HCT116 (cell line): ENCODE measurements around the gene TMEM51. TPM values are rescaled to one million over a fixed set of nuclear protein-coding genes. Genes with fewer than 3 reads are reported as not detected.

Experiments
- ATAC-seq: fragments of 200-7000 bp; cut with Tn5 transposase; 2 replicates; pipeline ENCODE4 v1.9.1; 2020; ENCODE audit warnings: mild to moderate bottlenecking, moderate library complexity
- BruUV-seq: library from RNA; stranded (reverse); fragments of 400-500 nt; replicated peaks from 2 replicates; lab custom pipeline; 2021; lab: Mats Ljungman, UMichigan
- CTCF ChIA-PET: fragments of 300-600 bp; sonication (Branson Sonifier 250); formaldehyde crosslinking; loops from one replicate; lab custom pipeline; 2021; ENCODE audit warnings: antibody characterized with exemption; lab: Charles Lee
- POLR2A ChIA-PET: fragments of 300-600, 350-600 bp; sonication (Branson Sonifier 250); formaldehyde crosslinking; loops from one replicate; lab custom pipeline; 2021; ENCODE audit warnings: antibody characterized with exemption; lab: Charles Lee
- RAD21 ChIA-PET, 2 experiments: fragments of 300-600 bp; sonication (Branson Sonifier 250); formaldehyde crosslinking; loops; one replicate each; lab custom pipeline; 2023; ENCODE audit warnings: low total read pairs in 2 of 2; ENCODE audit not compliant: uncharacterized antibody in 2 of 2, unreplicated experiment in 2 of 2, low non-redundant PET in 1 of 2; lab: Charles Lee
- DNase-seq: peaks from one replicate; pipeline ENCODE4 v3.0.0-alpha.2; 2010; ENCODE audit warnings: low read depth, low spot score
- H2AFZ ChIP-seq: fragments of 200-600 bp; shearing (Covaris generic), sonication (generic); 2 replicates; pipeline ENCODE4 v1.6.1; 2017; ENCODE audit warnings: low read depth, mixed run types, mixed read lengths, antibody characterized with exemption, low read length; ENCODE audit not compliant: poor library complexity, severe bottlenecking
- H3K27ac ChIP-seq: 2 replicates; pipeline ENCODE4 v1.5.1; 2012; ENCODE audit warnings: low read depth, low read length
- H3K27me3 ChIP-seq: fragments of 200-600 bp; sonication (generic); 2 replicates; pipeline ENCODE4 v1.6.1; 2016; ENCODE audit warnings: mixed run types, low read length, mixed read lengths; ENCODE audit not compliant: insufficient read depth
- H3K36me3 ChIP-seq, 2 experiments: fragments of 200-500 bp in 1 of 2; fragments of 200-600 bp in 1 of 2; sonication (Bioruptor generic) in 1 of 2; sonication (generic) in 1 of 2; 2 replicates each; pipeline versions ENCODE4 v1.5.1 to v1.6.1; 2014 to 2016; ENCODE audit warnings: low read length in 2 of 2, inconsistent platforms in 1 of 2, mixed read lengths in 1 of 2, mixed run types in 1 of 2; ENCODE audit not compliant: insufficient read depth in 2 of 2, control insufficient read depth in 1 of 2
- H3K4me1 ChIP-seq, 2 experiments: fragments of 200-600 bp in 1 of 2; sonication (generic) in 1 of 2; 2 replicates each; pipeline versions ENCODE4 v1.5.1 to v1.6.1; 2012 to 2017; ENCODE audit warnings: low read length in 2 of 2, inconsistent platforms in 1 of 2, mild to moderate bottlenecking in 1 of 2, mixed read lengths in 1 of 2, mixed run types in 1 of 2, moderate library complexity in 1 of 2; ENCODE audit not compliant: insufficient read depth in 2 of 2, control insufficient read depth in 1 of 2
- H3K4me2 ChIP-seq: fragments of 200-600 bp; sonication (generic); 2 replicates; pipeline ENCODE4 v1.6.1; 2017; ENCODE audit warnings: mixed run types, low read length, mixed read lengths
- H3K4me3 ChIP-seq, 2 experiments: fragments of 200-600 bp in 1 of 2; sonication (generic) in 1 of 2; replicated peaks in 1 of 2; 2 replicates each; pipeline ENCODE4 v1.5.1; 2011 to 2016; ENCODE audit warnings: low read length in 2 of 2, control low read depth in 1 of 2, low read depth in 1 of 2, mild to moderate bottlenecking in 1 of 2, mixed read lengths in 1 of 2, mixed run types in 1 of 2
- H3K79me2 ChIP-seq: fragments of 200-600 bp; sonication (generic); 2 replicates; pipeline ENCODE4 v1.6.1; 2017; ENCODE audit warnings: mild to moderate bottlenecking, mixed run types, low read length, moderate library complexity, mixed read lengths; ENCODE audit not compliant: insufficient read depth
- H3K9ac ChIP-seq: fragments of 200-600 bp; sonication (generic); 2 replicates; pipeline ENCODE4 v1.6.1; 2016; ENCODE audit warnings: low read length, mixed read lengths
- H3K9me2 ChIP-seq: fragments of 200-600 bp; sonication (generic), shearing (Covaris generic); 2 replicates; pipeline ENCODE4 v1.6.1; 2017; ENCODE audit warnings: mixed run types, mild to moderate bottlenecking, moderate library complexity; ENCODE audit not compliant: insufficient read depth
- H3K9me3 ChIP-seq, 2 experiments: fragments of 200-500 bp in 1 of 2; fragments of 200-600 bp in 1 of 2; sonication (Bioruptor generic) in 1 of 2; sonication (generic) in 1 of 2; 2 replicates each; pipeline ENCODE4 v1.6.1; 2014 to 2017; ENCODE audit warnings: low read length in 2 of 2, mixed read lengths in 2 of 2, inconsistent platforms in 1 of 2, low read depth in 1 of 2, mild to moderate bottlenecking in 1 of 2, mixed run types in 1 of 2, moderate library complexity in 1 of 2; ENCODE audit not compliant: control insufficient read depth in 1 of 2, insufficient read depth in 1 of 2
- H4K20me1 ChIP-seq: fragments of 200-600 bp; sonication (generic), shearing (Covaris generic); 2 replicates; pipeline ENCODE4 v1.6.1; 2017; ENCODE audit warnings: mixed run types, mild to moderate bottlenecking, moderate library complexity; ENCODE audit not compliant: insufficient read depth
- CBX3 ChIP-seq: IDR thresholded peaks from 2 replicates; pipeline ENCODE4 v1.6.1; 2012; ENCODE audit warnings: low read depth
- CEBPB ChIP-seq: IDR thresholded peaks from 2 replicates; pipeline ENCODE4 v1.6.1; 2012; ENCODE audit warnings: low read depth
- EGR1 ChIP-seq: IDR thresholded peaks from 2 replicates; pipeline ENCODE4 v1.6.1; 2012; ENCODE audit warnings: low read depth
- ELF1 ChIP-seq: IDR thresholded peaks from 2 replicates; pipeline ENCODE4 v1.6.1; 2012; ENCODE audit warnings: low read depth, borderline replicate concordance
- EZH2 ChIP-seq: fragments of 200-600 bp; sonication (generic); IDR thresholded peaks from 2 replicates; pipeline ENCODE4 v1.6.1; 2017; ENCODE audit warnings: antibody characterized with exemption, mixed run types
- EZH2phosphoT487 ChIP-seq: fragments of 200-600 bp; IDR thresholded peaks from 2 replicates; pipeline ENCODE4 v1.6.1; 2018; ENCODE audit warnings: antibody characterized with exemption, borderline replicate concordance
- FOSL1 ChIP-seq: IDR thresholded peaks from 2 replicates; pipeline ENCODE4 v1.6.1; 2012; ENCODE audit warnings: low read depth
- JUND ChIP-seq: IDR thresholded peaks from 2 replicates; pipeline ENCODE4 v1.6.1; 2012
- POLR2A ChIP-seq: IDR thresholded peaks from 2 replicates; pipeline ENCODE4 v1.7.0; 2011; ENCODE audit warnings: borderline replicate concordance; ENCODE audit not compliant: insufficient read depth, insufficient read length; ENCODE audit errors: extremely low read depth
- RAD21 ChIP-seq: IDR thresholded peaks from 2 replicates; pipeline ENCODE4 v1.6.1; 2012; ENCODE audit warnings: low read depth, mild to moderate bottlenecking
- REST ChIP-seq: IDR thresholded peaks from 2 replicates; pipeline ENCODE4 v1.6.1; 2012; ENCODE audit warnings: low read depth
- SIN3A ChIP-seq: IDR thresholded peaks from 2 replicates; pipeline ENCODE4 v1.6.1; 2012; ENCODE audit warnings: low read depth
- SP1 ChIP-seq: IDR thresholded peaks from 2 replicates; pipeline ENCODE4 v1.6.1; 2012; ENCODE audit warnings: low read depth
- TCF7L2 ChIP-seq: IDR thresholded peaks from 2 replicates; pipeline ENCODE4 v1.7.0; 2011; ENCODE audit warnings: borderline replicate concordance, inconsistent platforms; ENCODE audit not compliant: insufficient read depth, insufficient read length; ENCODE audit errors: extremely low read depth
- YY1 ChIP-seq: IDR thresholded peaks from 2 replicates; pipeline ENCODE4 v1.6.1; 2011; ENCODE audit warnings: low read length, low read depth, moderate library complexity, mild to moderate bottlenecking; ENCODE audit not compliant: insufficient replicate concordance; ENCODE audit errors: extremely low read depth
- ZBTB33 ChIP-seq: IDR thresholded peaks from 2 replicates; pipeline ENCODE4 v1.6.1; 2011; ENCODE audit warnings: mild to moderate bottlenecking, low read length, moderate library complexity; ENCODE audit not compliant: insufficient replicate concordance; ENCODE audit errors: extremely low read depth
- ZFX ChIP-seq: fragments of 450-650 bp; IDR thresholded peaks from 2 replicates; pipeline ENCODE4 v1.6.1; 2017
- ZNF274 ChIP-seq: fragments of 200-500 bp; sonication (Bioruptor generic); IDR thresholded peaks from 2 replicates; pipeline ENCODE4 v1.6.1; 2014; ENCODE audit warnings: mild to moderate bottlenecking, low read depth, low read length, inconsistent platforms
- intact Hi-C: fragments of 100-400 bp; cut with micrococcal nuclease; formaldehyde crosslinking; loops from 2 replicates; pipeline ENCODE4 v1.10.0; 2022
- total RNA-seq: library from RNA; stranded (reverse); gene quantifications from one replicate; pipeline ENCODE4 v1.2.1, GENCODE V29; 2021; ENCODE audit not compliant: unreplicated experiment

Gene TMEM51
- total RNA-seq, 1 experiment from 2014 or later, result 16.6 TPM

GRCh38 chr1:15198684-15199083 is 45.1 kb downstream of the TMEM51 start (continued):
- TF ChIP-seq ZBTB33, result no peak
- no peak for TF ChIP-seq RAD21
- TF ChIP-seq SIN3A, result no peak
- no peak for TF ChIP-seq FOSL1
- no peak for TF ChIP-seq CBX3
- no peak for TF ChIP-seq YY1
- TF ChIP-seq, all 23 proteins: peak for 0

- Histone ChIP-seq H3K36me3 (no peaks in the 10 kb centered on the region), H3K79me2 (peaks cover 70% of the 10 kb centered on the region)
- RAD21 ChIA-PET, result interaction anchor here in 1 of 2 experiments (1.0 kb wide), 1 partner anchor 61 kb away, joined by 3 read pairs; no protein-coding TSS in a partner anchor
- TF ChIP-seq JUND, result no peak
- TF ChIP-seq CEBPB, result no peak
- no peak for TF ChIP-seq REST
- no peak for TF ChIP-seq ZNF274
- no peak for TF ChIP-seq SP1
- TF ChIP-seq ZFX, result no peak
- no peak for TF ChIP-seq ELF1
- TF ChIP-seq YY1, result no peak
- TF ChIP-seq SIN3A, result no peak
- TF ChIP-seq ZBTB33, result no peak
- no peak for TF ChIP-seq FOSL1
- TF ChIP-seq TCF7L2, result no peak
- TF ChIP-seq POLR2A, result no peak
- TF ChIP-seq EZH2, result no peak
- no peak for TF ChIP-seq EGR1
- no peak for TF ChIP-seq EZH2phosphoT487
These were observed 47.7 kb downstream of the TMEM51 start for GRCh38 chr1:15201221-15201620.

More at GRCh38 chr1:15201221-15201620, 47.7 kb downstream of the TMEM51 start:
- no peak overlapping the region for H2AFZ ChIP-seq
- intact Hi-C loops, result loop anchor here (5.0 kb wide), 2 partner anchors 49 to 74 kb away; partner anchors contain the start of gene TMEM51
- peak overlapping the region; percentile 79 for H3K4me2 ChIP-seq
- H4K20me1 ChIP-seq, result no peaks in the 10 kb centered on the region
- no peaks in the 10 kb centered on the region for H3K27me3 ChIP-seq
- POLR2A ChIA-PET, result no interaction called here
- peak overlapping the region in 1 of 2 experiments; percentile 35; a peak in 1 of 4 replicates for H3K4me3 ChIP-seq
- peak overlapping the region; percentile 64; the same call in 1 of the 2 replicates for H3K27ac ChIP-seq
- peaks cover 36 to 84% of the 10 kb centered on the region in 2 experiments for H3K4me1 ChIP-seq
- CTCF ChIA-PET, result interaction anchor here (1.8 to 2.1 kb wide), 4 partner anchors 22 to 73 kb away, joined by 5 to 10 read pairs (median 8); partner anchors contain the start of gene TMEM51
- no peak for DNase-seq
- H3K9me2 ChIP-seq, result no peaks in the 10 kb centered on the region
- H3K9me3 ChIP-seq, result no peaks in the 10 kb centered on the region
- peak overlapping the region; percentile 48 for H3K9ac ChIP-seq
- BruUV-seq, result no TSS peak
- ATAC-seq, result no peak
